Skeletal muscle satellite cell (primary cell): ENCODE results near the gene TSGA10.
"Not testable (repeated sequence)": the region's sequence is repeated elsewhere in the genome, so short reads cannot be mapped to it uniquely, and the experiment has no call there.

Experiments used
- H3K27me3 ChIP-seq: 2 replicates; pipeline ENCODE4 v1.7.0; 2013; ENCODE audit warnings: low read length; ENCODE audit not compliant: control insufficient read depth, insufficient read depth
- H3K36me3 ChIP-seq: 2 replicates; pipeline ENCODE4 v1.7.0; 2013; ENCODE audit warnings: mild to moderate bottlenecking, control low read depth, low read length; ENCODE audit not compliant: insufficient read depth
- H3K4me1 ChIP-seq: 2 replicates; pipeline ENCODE4 v1.7.0; 2013; ENCODE audit warnings: low read length; ENCODE audit not compliant: control insufficient read depth, insufficient read depth
- H3K4me2 ChIP-seq: 2 replicates; pipeline ENCODE4 v1.7.0; 2013; ENCODE audit warnings: mild to moderate bottlenecking, low read length
- H3K4me3 ChIP-seq: 2 replicates; pipeline ENCODE4 v1.7.0; 2013; ENCODE audit warnings: low read length
- H3K9ac ChIP-seq: 2 replicates; pipeline ENCODE4 v1.7.0; 2013; ENCODE audit warnings: mild to moderate bottlenecking, low read depth, low read length, moderate library complexity
- H3K9me3 ChIP-seq: replicated peaks from 2 replicates; pipeline ENCODE4 v1.7.0; 2013; ENCODE audit warnings: mild to moderate bottlenecking, control low read depth, low read length

Gene TSGA10

GRCh38 chr2:99141110-99142108, 13.3 kb downstream of the TSGA10 start, which contains the start of gene C2orf15:
C2orf15 (plus strand) TSS chr2:99141707; CDS start chr2:99150559, 8,852 bp downstream.
- Histone ChIP-seq H3K27me3 (no peaks in the 10 kb centered on the region), H3K9me3 (no peaks in the 10 kb centered on the region), H3K9ac (peak within 1 kb of the TSS; percentile 52), H3K4me2 (peak within 1 kb of the TSS; percentile 98), H3K36me3 (no peaks in the 10 kb centered on the region), H3K4me1 (peaks cover 9% of the 10 kb centered on the region), H3K4me3 (peak within 1 kb of the TSS; percentile 81)

GRCh38 chr2:99140860-99141109, 14.0 kb downstream of the TSGA10 start:
- Histone ChIP-seq H3K4me1 (peaks cover 9% of the 10 kb centered on the region), H3K9me3 (no peaks in the 10 kb centered on the region), H3K4me2 (peak overlapping the region; percentile 98), H3K27me3 (no peaks in the 10 kb centered on the region), H3K4me3 (peak overlapping the region; percentile 81), H3K9ac (peak overlapping the region; percentile 52), H3K36me3 (no peaks in the 10 kb centered on the region)

- Histone ChIP-seq H3K4me3 (peak overlapping the region; percentile 81), H3K36me3 (no peaks in the 10 kb centered on the region), H3K9me3 (no peaks in the 10 kb centered on the region), H3K4me1 (peaks cover 9% of the 10 kb centered on the region), H3K9ac (peak overlapping the region; percentile 52), H3K4me2 (peak overlapping the region; percentile 98), H3K27me3 (no peaks in the 10 kb centered on the region)
Measured at GRCh38 chr2:99140056-99140859, 14.5 kb downstream of the TSGA10 start.

- H3K4me2 ChIP-seq = no peak overlapping the region
- H3K9me3 ChIP-seq = no peaks in the 10 kb centered on the region
- no peak overlapping the region for H3K9ac ChIP-seq
- no peaks in the 10 kb centered on the region for H3K27me3 ChIP-seq
- no peaks in the 10 kb centered on the region for H3K36me3 ChIP-seq
- H3K4me3 ChIP-seq = no peak overlapping the region
- H3K4me1 ChIP-seq = peaks cover 9% of the 10 kb centered on the region
Measured at GRCh38 chr2:99139003-99139402, 15.7 kb downstream of the TSGA10 start.

GRCh38 chr2:99135044-99135556, 19.6 kb downstream of the TSGA10 start:
- H3K9me3 ChIP-seq, H3K27me3 ChIP-seq, H3K9ac ChIP-seq, H3K4me2 ChIP-seq, H3K4me3 ChIP-seq, H3K4me1 ChIP-seq, H3K36me3 ChIP-seq: not testable (repeated sequence)

DNA sequence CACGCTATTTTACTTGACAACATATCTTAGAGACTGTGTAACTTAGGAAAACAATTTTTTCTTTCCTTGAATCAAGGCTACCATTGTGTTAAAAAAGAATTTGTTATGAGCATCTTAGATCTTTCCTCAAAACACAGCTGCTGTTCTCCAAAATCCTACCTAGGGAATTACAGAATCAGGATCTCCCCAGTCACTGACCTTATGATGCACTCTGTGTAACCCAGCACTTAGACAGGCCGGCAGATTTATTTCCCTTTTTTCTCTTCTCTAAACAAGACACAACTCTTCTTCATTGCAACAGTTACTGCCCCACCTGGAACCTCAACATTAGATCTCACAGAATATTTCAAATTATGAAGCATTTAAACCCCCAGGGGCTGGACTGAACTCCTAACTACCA, 26.8 kb downstream of the TSGA10 start:
- no peaks in the 10 kb centered on the region for H3K36me3 ChIP-seq
- no peaks in the 10 kb centered on the region for H3K4me1 ChIP-seq
- H3K4me2 ChIP-seq = no peak overlapping the region
- no peaks in the 10 kb centered on the region for H3K27me3 ChIP-seq
- H3K4me3 ChIP-seq = no peak overlapping the region
- no peaks in the 10 kb centered on the region for H3K9me3 ChIP-seq
- H3K9ac ChIP-seq = no peak overlapping the region

GRCh38 chr2:99112617-99113016, 42.1 kb downstream of the TSGA10 start:
- Histone ChIP-seq H3K4me1 (no peaks in the 10 kb centered on the region), H3K9me3 (no peaks in the 10 kb centered on the region), H3K4me3 (no peak overlapping the region), H3K9ac (no peak overlapping the region), H3K4me2 (no peak overlapping the region), H3K36me3 (no peaks in the 10 kb centered on the region), H3K27me3 (no peaks in the 10 kb centered on the region)

DNA sequence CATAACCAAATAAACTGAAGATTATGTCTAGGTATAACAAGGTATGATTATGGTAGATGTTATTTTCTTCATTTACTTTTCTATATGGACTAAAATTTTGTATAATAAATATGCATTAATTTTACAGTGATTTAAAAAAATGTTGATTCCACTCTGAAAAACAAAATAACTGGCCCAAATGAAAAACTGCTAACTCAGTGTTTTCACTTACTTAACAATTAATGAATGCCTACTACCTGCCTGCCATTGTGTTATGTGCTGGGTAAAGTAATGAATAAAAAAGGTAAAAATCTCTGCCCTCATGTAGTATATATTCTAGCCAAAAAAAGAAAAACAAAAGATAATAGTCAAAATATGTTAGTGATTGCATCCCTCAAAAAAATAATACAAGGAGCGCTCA, 42.8 kb downstream of the TSGA10 start:
- Histone ChIP-seq H3K27me3 (no peaks in the 10 kb centered on the region), H3K4me2 (no peak overlapping the region), H3K4me3 (no peak overlapping the region), H3K9me3 (no peaks in the 10 kb centered on the region), H3K4me1 (peaks cover 3% of the 10 kb centered on the region), H3K9ac (no peak overlapping the region), H3K36me3 (no peaks in the 10 kb centered on the region)

DNA sequence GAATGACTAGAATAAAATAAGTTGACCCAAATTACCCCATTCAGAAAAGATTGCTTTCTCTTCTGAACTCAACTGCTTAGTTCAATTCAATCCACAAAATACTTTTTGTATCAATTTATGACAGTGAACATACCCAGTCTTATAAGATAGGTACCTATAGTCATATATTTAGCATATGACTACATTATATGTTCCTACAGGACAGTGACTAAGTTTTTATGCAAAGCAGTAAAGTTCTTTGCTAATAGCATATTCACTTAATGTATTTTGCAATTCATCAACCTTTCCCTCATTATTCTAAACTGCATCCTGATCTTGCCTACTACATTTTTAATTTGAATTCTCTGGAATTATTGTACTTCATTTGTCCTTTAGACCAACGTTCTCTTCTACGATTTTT, 43.5 kb downstream of the TSGA10 start:
- Histone ChIP-seq H3K27me3 (no peaks in the 10 kb centered on the region), H3K4me2 (no peak overlapping the region), H3K36me3 (no peaks in the 10 kb centered on the region), H3K4me3 (no peak overlapping the region), H3K4me1 (peaks cover 7% of the 10 kb centered on the region), H3K9me3 (no peaks in the 10 kb centered on the region), H3K9ac (no peak overlapping the region)

- no peaks in the 10 kb centered on the region for H3K27me3 ChIP-seq
- peaks cover 7% of the 10 kb centered on the region for H3K4me1 ChIP-seq
- H3K4me3 ChIP-seq = no peak overlapping the region
- H3K36me3 ChIP-seq = no peaks in the 10 kb centered on the region
- no peak overlapping the region for H3K9ac ChIP-seq
- H3K4me2 ChIP-seq = no peak overlapping the region
- H3K9me3 ChIP-seq = no peaks in the 10 kb centered on the region
Measured at GRCh38 chr2:99106913-99107312, 47.8 kb downstream of the TSGA10 start.

DNA sequence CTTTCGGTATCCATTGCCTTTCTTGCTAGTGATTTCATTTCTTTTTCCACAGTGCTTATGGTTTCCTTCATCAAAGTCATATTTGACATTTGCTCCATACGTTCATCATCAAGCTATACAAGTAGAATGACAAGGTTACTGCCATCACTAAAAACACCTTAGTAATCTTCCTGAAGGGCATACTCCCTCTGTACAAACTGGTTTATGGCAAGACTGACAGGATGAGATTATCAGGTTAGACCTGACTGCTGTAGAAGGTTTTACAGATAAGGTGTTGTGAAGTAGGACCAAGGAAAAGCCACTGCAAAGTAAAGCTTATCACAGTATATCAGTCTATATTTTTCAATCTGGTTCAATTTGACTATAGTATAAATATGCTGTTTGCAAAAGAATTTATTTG, 50.7 kb downstream of the TSGA10 start:
- no peaks in the 10 kb centered on the region for H3K9me3 ChIP-seq
- H3K9ac ChIP-seq = no peak overlapping the region
- H3K36me3 ChIP-seq = no peaks in the 10 kb centered on the region
- no peak overlapping the region for H3K4me2 ChIP-seq
- peaks cover 7% of the 10 kb centered on the region for H3K4me1 ChIP-seq
- H3K4me3 ChIP-seq = no peak overlapping the region
- no peaks in the 10 kb centered on the region for H3K27me3 ChIP-seq
